ENCODE results near the gene KCNIP1. TPM values are rescaled to one million over a fixed set of nuclear protein-coding genes. Genes with fewer than 3 reads are reported as not detected.

Gene KCNIP1
- total and polyA plus RNA-seq, 10 donors = 0.08 to 20.0 (median 9.4) TPM

DNA sequence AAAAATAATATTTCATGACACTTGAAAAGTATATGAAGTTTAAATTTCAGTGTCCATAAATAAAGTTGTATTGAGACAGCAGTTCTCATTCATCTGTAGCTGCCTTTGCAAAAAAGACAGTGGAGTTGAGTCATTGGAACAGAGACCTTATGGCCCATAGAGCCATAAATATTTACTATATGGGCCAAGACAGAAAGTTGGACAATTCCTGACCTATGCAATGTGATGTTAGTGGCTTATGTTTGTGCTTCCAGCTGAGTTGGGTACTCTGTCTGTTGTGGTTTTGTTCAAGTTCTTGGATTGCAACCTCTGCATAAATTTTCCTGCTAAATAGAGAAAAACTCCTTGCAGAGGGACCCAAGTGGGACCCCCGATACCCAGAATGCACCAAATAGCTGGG lies 69.8 kb downstream of the KCNIP1 start:
- Histone ChIP-seq H3K27me3 (replicated peaks in 1 of 7) (peaks cover 0 to 77% (median 3%) of the 10 kb centered on the region in 7 donors), H3K4me1 (peaks cover 0 to 4% (median 3%) of the 10 kb centered on the region in 6 donors), H3K36me3 (no peaks in the 10 kb centered on the region), H3K9me3 (peaks cover 0 to 10% (median under 1%) of the 10 kb centered on the region in 8 donors), H3K4me3 (no peak overlapping the region), H3K27ac (no peak overlapping the region)
- 71 to 100% (median 97%) methylated on average over 1 of the region's 1 CpG for WGBS, 5 donors
- intact Hi-C loops (cut with DNase I; ENCODE audit: low total_unique reads) = no loop called here
- TF ChIP-seq POLR2AphosphoS5 (IDR thresholded peaks at IDR 0.05) (no peak), POLR2A (IDR thresholded peaks at IDR 0.05) (no peak)
- TF ChIP-seq, protein P1, sequence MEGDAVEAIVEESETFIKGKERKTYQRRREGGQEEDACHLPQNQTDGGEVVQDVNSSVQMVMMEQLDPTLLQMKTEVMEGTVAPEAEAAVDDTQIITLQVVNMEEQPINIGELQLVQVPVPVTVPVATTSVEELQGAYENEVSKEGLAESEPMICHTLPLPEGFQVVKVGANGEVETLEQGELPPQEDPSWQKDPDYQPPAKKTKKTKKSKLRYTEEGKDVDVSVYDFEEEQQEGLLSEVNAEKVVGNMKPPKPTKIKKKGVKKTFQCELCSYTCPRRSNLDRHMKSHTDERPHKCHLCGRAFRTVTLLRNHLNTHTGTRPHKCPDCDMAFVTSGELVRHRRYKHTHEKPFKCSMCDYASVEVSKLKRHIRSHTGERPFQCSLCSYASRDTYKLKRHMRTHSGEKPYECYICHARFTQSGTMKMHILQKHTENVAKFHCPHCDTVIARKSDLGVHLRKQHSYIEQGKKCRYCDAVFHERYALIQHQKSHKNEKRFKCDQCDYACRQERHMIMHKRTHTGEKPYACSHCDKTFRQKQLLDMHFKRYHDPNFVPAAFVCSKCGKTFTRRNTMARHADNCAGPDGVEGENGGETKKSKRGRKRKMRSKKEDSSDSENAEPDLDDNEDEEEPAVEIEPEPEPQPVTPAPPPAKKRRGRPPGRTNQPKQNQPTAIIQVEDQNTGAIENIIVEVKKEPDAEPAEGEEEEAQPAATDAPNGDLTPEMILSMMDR (IDR thresholded peaks at IDR 0.05 in 8 of 11, conservative IDR thresholded peaks at IDR 0.05 in 3 of 11) = no peak
- no peak for DNase-seq

DNA sequence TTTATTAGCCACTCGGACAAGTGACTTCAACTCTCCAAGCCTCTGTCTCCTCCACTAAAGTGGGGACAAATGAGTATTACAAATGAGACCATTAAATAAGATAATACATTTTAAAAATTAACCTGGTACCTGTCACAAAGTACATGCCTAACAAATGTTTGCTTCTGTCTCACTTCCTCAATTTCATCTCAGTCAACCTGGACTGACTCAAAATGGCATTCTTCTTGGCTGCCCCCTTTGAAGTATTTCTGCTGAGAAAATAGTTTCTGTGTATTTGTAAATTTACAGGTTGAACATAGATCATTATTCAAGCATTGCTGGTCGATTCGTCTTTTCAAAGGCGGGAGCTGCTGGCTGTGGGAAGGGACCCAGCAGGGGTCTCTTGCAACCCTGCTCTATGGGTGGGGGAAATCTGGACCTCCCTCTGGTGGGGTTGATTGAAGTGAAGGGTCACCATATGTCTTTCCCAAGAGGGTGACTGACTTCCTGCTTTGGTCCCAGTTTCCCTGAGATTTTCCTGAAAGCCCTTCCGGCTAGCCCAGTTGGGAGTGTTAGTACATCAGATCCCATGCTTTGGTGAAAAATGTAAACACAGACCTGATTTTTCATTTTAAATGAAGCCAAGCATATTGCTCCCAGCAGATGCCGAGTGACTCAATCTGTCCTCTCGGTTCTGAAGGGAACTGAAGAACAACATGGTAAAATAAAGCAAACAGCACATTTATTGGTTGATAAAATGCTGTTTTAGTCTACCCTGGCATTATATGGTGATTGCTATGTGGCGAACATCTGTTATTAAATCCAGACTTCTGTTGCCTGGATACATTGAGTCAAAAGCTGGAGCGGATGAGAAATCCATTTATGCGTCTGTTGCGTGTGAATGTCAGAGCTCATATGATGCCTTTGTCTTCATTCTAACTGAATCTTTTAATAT lies 73.0 kb downstream of the KCNIP1 start:
- no peak for DNase-seq
- peaks cover 0 to 49% (median 3%) of the 10 kb centered on the region in 7 donors for H3K27me3 ChIP-seq (replicated peaks in 1 of 7)
- H3K36me3 ChIP-seq = no peaks in the 10 kb centered on the region
- TF ChIP-seq POLR2A (IDR thresholded peaks at IDR 0.05) (no peak), POLR2AphosphoS5 (IDR thresholded peaks at IDR 0.05) (no peak)
- TF ChIP-seq, protein P1 (IDR thresholded peaks at IDR 0.05 in 8 of 11, conservative IDR thresholded peaks at IDR 0.05 in 3 of 11) = no peak
- WGBS, 5 donors = 87 to 94% (median 93%) methylated on average over 11 of the region's 11 CpGs
- peaks cover 0 to 4% (median 3%) of the 10 kb centered on the region in 6 donors for H3K4me1 ChIP-seq
- no peak overlapping the region for H3K4me3 ChIP-seq
- peaks cover 0 to 18% (median 3%) of the 10 kb centered on the region in 8 donors for H3K9me3 ChIP-seq
- no peak overlapping the region for H3K27ac ChIP-seq
- intact Hi-C loops (cut with DNase I; ENCODE audit: low total_unique reads) = no loop called here

DNA sequence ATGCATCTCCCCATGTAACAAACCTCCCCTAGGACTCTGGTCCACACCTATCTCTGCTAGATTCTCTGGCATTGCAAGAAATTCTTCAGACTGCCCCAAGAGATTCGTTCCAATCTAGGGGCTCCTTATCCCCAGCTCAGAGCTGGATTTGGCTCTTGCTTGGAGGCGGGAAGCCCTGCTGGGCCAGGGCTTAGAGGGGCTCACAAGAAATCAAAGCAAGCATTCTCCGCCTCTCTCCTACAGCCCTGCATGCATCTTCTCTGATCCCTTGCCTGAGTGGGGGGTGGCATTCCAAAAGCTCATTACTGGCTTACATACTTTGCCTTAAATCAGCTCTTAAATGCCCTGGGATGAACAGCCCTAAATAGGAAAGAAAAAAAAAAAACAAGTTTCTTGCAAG lies 75.8 kb downstream of the KCNIP1 start:
- H3K9me3 ChIP-seq = peaks cover 0 to 18% (median 3%) of the 10 kb centered on the region in 8 donors
- H3K27ac ChIP-seq = no peak overlapping the region
- H3K4me1 ChIP-seq = no peaks in the 10 kb centered on the region
- no peak for DNase-seq
- WGBS, 5 donors = 74 to 95% (median 83%) methylated on average over 3 of the region's 3 CpGs
- intact Hi-C loops (cut with DNase I; ENCODE audit: low total_unique reads) = no loop called here
- H3K27me3 ChIP-seq (replicated peaks in 1 of 7) = peaks cover 0 to 23% (median 0%) of the 10 kb centered on the region in 7 donors
- H3K36me3 ChIP-seq = no peaks in the 10 kb centered on the region
- no peak for TF ChIP-seq POLR2A (IDR thresholded peaks at IDR 0.05)
- no peak for TF ChIP-seq POLR2AphosphoS5 (IDR thresholded peaks at IDR 0.05)
- TF ChIP-seq, protein P1 (IDR thresholded peaks at IDR 0.05 in 8 of 11, conservative IDR thresholded peaks at IDR 0.05 in 3 of 11) = no peak
- no peak overlapping the region for H3K4me3 ChIP-seq

DNA sequence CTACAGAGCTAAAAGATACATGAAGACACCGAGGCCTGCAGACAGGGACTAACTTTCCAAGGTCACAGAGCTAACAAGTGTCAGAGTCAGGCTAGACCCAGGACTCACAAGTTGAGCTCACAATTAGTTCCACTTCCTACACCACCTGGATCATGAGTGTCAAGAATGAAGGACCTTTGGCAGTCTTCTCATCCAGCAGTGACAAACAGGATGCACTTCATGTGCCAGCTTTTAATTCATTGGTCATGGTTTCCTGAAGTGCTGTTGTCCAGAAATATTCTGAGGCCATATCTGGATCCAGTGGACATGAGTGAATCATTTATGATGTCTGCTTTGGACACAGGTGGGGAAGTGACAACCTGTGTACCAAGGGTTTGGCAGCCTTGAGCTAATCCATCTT lies 77.4 kb downstream of the KCNIP1 start:
- Histone ChIP-seq H3K9me3 (peaks cover 0 to 10% (median 3%) of the 10 kb centered on the region in 8 donors), H3K4me1 (no peaks in the 10 kb centered on the region), H3K27ac (no peak overlapping the region), H3K4me3 (no peak overlapping the region), H3K27me3 (replicated peaks in 1 of 7) (peaks cover 0 to 13% (median 0%) of the 10 kb centered on the region in 7 donors), H3K36me3 (no peaks in the 10 kb centered on the region)
- WGBS, 5 donors = 55 to 91% (median 71%) methylated on average over 1 of the region's 1 CpG
- DNase-seq = no peak
- TF ChIP-seq POLR2AphosphoS5 (IDR thresholded peaks at IDR 0.05) = no peak
- TF ChIP-seq POLR2A (IDR thresholded peaks at IDR 0.05) = no peak
- TF ChIP-seq, protein P1 (IDR thresholded peaks at IDR 0.05 in 8 of 11, conservative IDR thresholded peaks at IDR 0.05 in 3 of 11) = no peak
- intact Hi-C loops (cut with DNase I; ENCODE audit: low total_unique reads) = no loop called here
